SK-N-SH (cell line): Measurements from ENCODE around the gene SHC3. TPM values are rescaled to one million over a fixed set of nuclear protein-coding genes. Genes with fewer than 3 reads are reported as not detected.

Experiments
- CTCF ChIA-PET: fragments of 300-600, 350-600 bp; formaldehyde crosslinking; extraction: SDS; loops from one replicate; lab custom pipeline; 2021; lab: Yijun Ruan, JAX
- POLR2A ChIA-PET: fragments of 350-600 bp; sonication (Branson Sonifier 250); formaldehyde crosslinking; extraction: SDS; loops from one replicate; lab custom pipeline; 2020; ENCODE audit warnings: antibody characterized with exemption, inconsistent platforms; lab: Yijun Ruan, JAX
- DNase-seq: peaks from one replicate; pipeline ENCODE4 v3.0.0; 2012
- H2AFZ ChIP-seq: fragments of 200-600 bp; sonication (generic); 2 replicates; pipeline ENCODE4 v1.8.1; 2016; ENCODE audit warnings: antibody characterized with exemption, mild to moderate bottlenecking, low read depth
- H3F3A ChIP-seq: fragments of 200-600 bp; sonication (generic); replicated peaks from 2 replicates; pipeline ENCODE3; 2016; ENCODE audit warnings: antibody characterized with exemption, mild to moderate bottlenecking; ENCODE audit not compliant: insufficient read depth
- H3K27ac ChIP-seq, 2 experiments: fragments of 200-500 bp in 1 of 2; fragments of 200-600 bp in 1 of 2; sonication (Bioruptor generic) in 1 of 2; sonication (generic), shearing (Covaris generic) in 1 of 2; 2 replicates each; pipeline versions ENCODE4 v1.5.1 to v1.6.1; 2014 to 2016; ENCODE audit warnings: low read depth in 2 of 2, inconsistent platforms in 1 of 2, low read length in 1 of 2, mild to moderate bottlenecking in 1 of 2, mixed read lengths in 1 of 2
- H3K27me3 ChIP-seq: fragments of 200-600 bp; sonication (generic), shearing (Covaris generic); 2 replicates; pipeline ENCODE4 v1.6.1; 2016; ENCODE audit warnings: mixed run types; ENCODE audit not compliant: insufficient read depth
- H3K36me3 ChIP-seq, 2 experiments: fragments of 200-500 bp in 1 of 2; fragments of 200-600 bp in 1 of 2; sonication (Bioruptor generic) in 1 of 2; sonication (generic) in 1 of 2; replicated peaks in 1 of 2; 2 replicates each; pipeline versions ENCODE3 to v1.5.1; 2014 to 2016; ENCODE audit warnings: low read length in 1 of 2, mild to moderate bottlenecking in 1 of 2; ENCODE audit not compliant: insufficient read depth in 2 of 2, control insufficient read depth in 1 of 2
- H3K4me1 ChIP-seq, 2 experiments: fragments of 200-500 bp in 1 of 2; fragments of 200-600 bp in 1 of 2; sonication (Bioruptor generic) in 1 of 2; sonication (generic), shearing (Covaris generic) in 1 of 2; 2 replicates each; pipeline versions ENCODE4 v1.5.1 to v1.6.1; 2014 to 2016; ENCODE audit warnings: low read depth in 1 of 2, low read length in 1 of 2, mixed run types in 1 of 2; ENCODE audit not compliant: insufficient read depth in 2 of 2, control insufficient read depth in 1 of 2
- H3K4me2 ChIP-seq: fragments of 200-600 bp; sonication (generic), shearing (Covaris generic); 2 replicates; pipeline ENCODE4 v1.6.1; 2017; ENCODE audit warnings: mixed run types
- H3K4me3 ChIP-seq, 2 experiments: fragments of 200-500 bp in 1 of 2; fragments of 200-600 bp in 1 of 2; sonication (Bioruptor generic) in 1 of 2; sonication (generic), shearing (Covaris generic) in 1 of 2; 2 replicates each; pipeline versions ENCODE4 v1.5.1 to v1.8.1; 2014 to 2016; ENCODE audit warnings: low read depth in 2 of 2, inconsistent platforms in 1 of 2, low read length in 1 of 2, mild to moderate bottlenecking in 1 of 2, mixed read lengths in 1 of 2, moderate library complexity in 1 of 2
- H3K79me2 ChIP-seq: fragments of 200-600 bp; sonication (generic); 2 replicates; pipeline ENCODE4 v1.8.1; 2017; ENCODE audit warnings: mild to moderate bottlenecking; ENCODE audit not compliant: insufficient read depth
- H3K9ac ChIP-seq: fragments of 200-600 bp; sonication (generic); 2 replicates; pipeline ENCODE4 v1.6.1; 2017; ENCODE audit warnings: mixed run types
- H3K9me2 ChIP-seq: fragments of 200-600 bp; sonication (generic); 2 replicates; pipeline ENCODE4 v1.6.1; 2017; ENCODE audit warnings: mixed run types
- H3K9me3 ChIP-seq: fragments of 200-600 bp; sonication (generic); 2 replicates; pipeline ENCODE4 v1.6.1; 2017; ENCODE audit warnings: mixed run types, mild to moderate bottlenecking, moderate library complexity
- H4K20me1 ChIP-seq: fragments of 200-600 bp; sonication (generic); 2 replicates; pipeline ENCODE4 v1.6.1; 2017; ENCODE audit warnings: mild to moderate bottlenecking, mixed run types; ENCODE audit not compliant: insufficient read depth
- CHD2 ChIP-seq: fragments of 150-350 bp; IDR thresholded peaks from 2 replicates; pipeline ENCODE4 v1.6.1; 2018; ENCODE audit warnings: low read length; ENCODE audit not compliant: partially characterized antibody
- ELF1 ChIP-seq: IDR thresholded peaks from 2 replicates; pipeline ENCODE4 v1.4.0; 2012
- EP300 ChIP-seq, 2 experiments: IDR thresholded peaks; 2 replicates each; pipeline versions ENCODE4 v1.4.0 to v1.6.1; 2012; ENCODE audit warnings: borderline replicate concordance in 1 of 2, low read depth in 1 of 2, low read length in 1 of 2
- EZH2phosphoT487 ChIP-seq: fragments of 200-600 bp; sonication (generic); IDR thresholded peaks from 2 replicates; pipeline ENCODE4 v1.6.1; 2017; ENCODE audit warnings: low read depth, mixed run types, mild to moderate bottlenecking, antibody characterized with exemption, moderate library complexity, borderline replicate concordance
- FOXJ3 ChIP-seq: sonication (generic); formaldehyde crosslinking; IDR thresholded peaks from 2 replicates; pipeline ENCODE4 v1.5.1; 2020; ENCODE audit warnings: mild to moderate bottlenecking, missing genetic modification reagents
- JUND ChIP-seq: IDR thresholded peaks from 2 replicates; pipeline ENCODE4 v1.4.0; 2012
- MEF2A ChIP-seq: IDR thresholded peaks from 2 replicates; pipeline ENCODE4 v1.4.0; 2012; ENCODE audit warnings: low read depth, borderline replicate concordance
- PBX3 ChIP-seq: IDR thresholded peaks from 2 replicates; pipeline ENCODE4; 2012
- RCOR1 ChIP-seq: fragments of 150-350 bp; IDR thresholded peaks from 2 replicates; pipeline ENCODE4 v1.6.1; 2017; ENCODE audit warnings: antibody characterized with exemption, low read length
- REST ChIP-seq: IDR thresholded peaks from 2 replicates; pipeline ENCODE4 v1.6.1; 2012; ENCODE audit warnings: mild to moderate bottlenecking, low read depth, low read length, moderate library complexity
- RXRA ChIP-seq: IDR thresholded peaks from 2 replicates; pipeline ENCODE4 v1.4.0; 2012; ENCODE audit warnings: low read depth, mild to moderate bottlenecking, borderline replicate concordance
- SIN3A ChIP-seq: IDR thresholded peaks from 2 replicates; pipeline ENCODE4 v1.6.1; 2012; ENCODE audit warnings: low read depth, mild to moderate bottlenecking, low read length, moderate library complexity, borderline replicate concordance
- SMC3 ChIP-seq: IDR thresholded peaks from 2 replicates; pipeline ENCODE4 v1.6.1; 2012; ENCODE audit warnings: low read depth, low read length, improper control_type of control experiment
- TAF1 ChIP-seq: IDR thresholded peaks from 2 replicates; pipeline ENCODE4 v1.6.1; 2012; ENCODE audit warnings: low read depth, mild to moderate bottlenecking, low read length, moderate library complexity, borderline replicate concordance
- TCF12 ChIP-seq: IDR thresholded peaks from 2 replicates; pipeline ENCODE4 v1.4.0; 2012
- TEAD4 ChIP-seq: IDR thresholded peaks from 2 replicates; pipeline ENCODE4 v1.4.0; 2012; ENCODE audit warnings: mild to moderate bottlenecking, borderline replicate concordance; ENCODE audit not compliant: insufficient read depth
- WGBS: methylation state at CpG from one replicate; pipeline ENCODE4 v1.1.6; 2017; ENCODE audit warnings: low lambda C conversion rate; 5-methylcytosine and 5-hydroxymethylcytosine counted together
- polyA plus RNA-seq, 3 experiments: library from polyadenylated mRNA; depleted of rRNA; stranded (reverse); fragments of >200 nt; gene quantifications; 2 replicates each; pipeline ENCODE4 v1.2.3, GENCODE V29; 2012
- TF ChIP-seq, protein P1 (sequence below): IDR thresholded peaks from 2 replicates; pipeline ENCODE4 v1.4.0; 2012; ENCODE audit warnings: low read depth

Gene SHC3
- polyA plus RNA-seq, 1 of the 3 experiments (the other 2 are of a cell fraction) = 3.2 TPM

DNA sequence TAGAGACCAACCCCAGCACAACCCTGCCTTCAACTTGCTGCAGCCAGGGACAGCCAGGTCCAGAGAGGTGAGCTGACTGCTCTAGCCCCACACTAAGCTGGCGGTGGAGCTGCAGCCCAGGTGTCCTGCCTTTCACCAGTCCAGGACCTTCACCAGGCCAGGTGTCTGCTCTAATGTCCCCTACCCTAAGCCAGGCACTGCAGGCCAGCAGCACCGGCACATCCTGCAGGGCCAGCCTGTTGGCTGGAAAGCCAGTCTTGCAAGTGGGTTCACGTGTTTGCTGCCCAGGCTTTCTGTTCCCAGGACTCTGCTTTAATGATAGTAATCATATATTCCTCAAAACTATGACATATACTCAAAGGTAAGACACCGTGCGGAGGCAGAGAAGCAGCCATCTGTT lies 5.5 kb downstream of the SHC3 start:
- Histone ChIP-seq H3K9ac (no peak overlapping the region), H3K36me3 (peaks cover 0 to 3% of the 10 kb centered on the region in 2 experiments), H3K27ac (no peak overlapping the region), H3K79me2 (peaks cover 98% of the 10 kb centered on the region), H3K9me3 (no peaks in the 10 kb centered on the region), H3K27me3 (no peaks in the 10 kb centered on the region), H3K4me2 (no peak overlapping the region), H3K4me3 (no peak overlapping the region), H3K4me1 (peaks cover 14 to 15% of the 10 kb centered on the region in 2 experiments; a peak in 2 of 4 replicates), H2AFZ (no peak overlapping the region), H3K9me2 (no peaks in the 10 kb centered on the region), H4K20me1 (no peaks in the 10 kb centered on the region), H3F3A (no peaks in the 10 kb centered on the region)
- DNase-seq = no peak
- ChIA-PET CTCF (interaction anchor here (9.2 kb wide), 1 partner anchor 107 kb away, joined by 64 read pairs; no protein-coding TSS in a partner anchor), POLR2A (no interaction called here)
- WGBS = over 99% methylated on average over 5 of the region's 5 CpGs
- TF ChIP-seq SMC3 = no peak
- TF ChIP-seq JUND = no peak
- no peak for TF ChIP-seq TAF1
- no peak for TF ChIP-seq EZH2phosphoT487
- TF ChIP-seq REST = no peak
- TF ChIP-seq, protein P1, sequence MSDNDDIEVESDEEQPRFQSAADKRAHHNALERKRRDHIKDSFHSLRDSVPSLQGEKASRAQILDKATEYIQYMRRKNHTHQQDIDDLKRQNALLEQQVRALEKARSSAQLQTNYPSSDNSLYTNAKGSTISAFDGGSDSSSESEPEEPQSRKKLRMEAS = no peak
- no peak for TF ChIP-seq EP300 (IDR thresholded peaks at IDR 0.05; ENCODE audit: borderline replicate concordance in 1 of 2, low read depth in 1 of 2, low read length in 1 of 2)
- TF ChIP-seq SIN3A = no peak
- TF ChIP-seq PBX3 = no peak
- no peak for TF ChIP-seq TCF12
- no peak for TF ChIP-seq RXRA
- TF ChIP-seq TEAD4 = no peak
- no peak for TF ChIP-seq RCOR1

DNA sequence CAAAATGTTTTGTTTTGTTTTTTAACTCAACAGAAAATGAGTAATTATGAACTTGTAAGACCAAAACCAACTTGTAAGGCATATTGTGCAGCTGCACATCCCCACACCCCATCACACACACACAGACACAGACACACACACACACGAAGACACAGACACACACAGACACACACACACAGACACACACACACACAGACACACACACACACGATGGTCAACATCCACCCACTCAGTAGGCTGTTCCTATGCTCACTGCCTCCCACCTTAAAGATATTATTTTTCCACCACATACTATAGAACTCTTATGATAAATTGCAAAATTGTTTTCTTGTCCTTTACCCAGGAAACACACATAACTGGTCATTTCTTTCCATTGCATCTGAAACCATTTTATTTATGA lies 6.2 kb downstream of the SHC3 start:
- no peak overlapping the region for H3K9ac ChIP-seq
- no peaks in the 10 kb centered on the region for H3K9me2 ChIP-seq
- no peak overlapping the region for H3K27ac ChIP-seq
- peaks cover 100% of the 10 kb centered on the region for H3K79me2 ChIP-seq
- H4K20me1 ChIP-seq = no peaks in the 10 kb centered on the region
- no peaks in the 10 kb centered on the region for H3K9me3 ChIP-seq
- H3K36me3 ChIP-seq = peaks cover 0 to 3% of the 10 kb centered on the region in 2 experiments
- no peak overlapping the region for H3K4me3 ChIP-seq
- CTCF ChIA-PET = interaction anchor here (1.3 to 2.2 kb wide), 2 partner anchors 79 to 107 kb away, joined by 3 to 14 read pairs; no protein-coding TSS in a partner anchor
- whole genome bisulfite sequencing = 68% methylated on average over 2 of the region's 2 CpGs
- DNase-seq = no peak
- H2AFZ ChIP-seq = no peak overlapping the region
- H3K27me3 ChIP-seq = no peaks in the 10 kb centered on the region
- H3F3A ChIP-seq = no peaks in the 10 kb centered on the region
- peaks cover 14% of the 10 kb centered on the region in 2 experiments; a peak in 2 of 4 replicates for H3K4me1 ChIP-seq
- no peak overlapping the region for H3K4me2 ChIP-seq
- no peak for TF ChIP-seq ELF1
- TF ChIP-seq FOXJ3 = no peak
- TF ChIP-seq CHD2 = no peak
- TF ChIP-seq MEF2A = no peak
- TF ChIP-seq EZH2phosphoT487 = no peak
- no peak for TF ChIP-seq EP300 (IDR thresholded peaks at IDR 0.05; ENCODE audit: borderline replicate concordance in 1 of 2, low read depth in 1 of 2, low read length in 1 of 2)
- TF ChIP-seq, all 33 proteins: peak for 0
- POLR2A ChIA-PET = no interaction called here
